H9 (cell line): Measurements from ENCODE around the gene TMPRSS6. TPM values are rescaled to one million over a fixed set of nuclear protein-coding genes. Genes with fewer than 3 reads are reported as not detected.

ENCODE experiments used
- DNase-seq: peaks from one replicate; pipeline ENCODE4 v3.0.0-alpha.2; 2017
- H2AFZ ChIP-seq: one replicate; pipeline ENCODE4 v1.6.1; 2013; ENCODE audit warnings: mild to moderate bottlenecking, low read length, control low read depth, moderate library complexity
- H2AK5ac ChIP-seq: 2 replicates; pipeline ENCODE4 v1.6.1; 2013; ENCODE audit warnings: low read length, control low read depth, mixed read lengths; ENCODE audit not compliant: insufficient read length
- H2BK120ac ChIP-seq: one replicate; pipeline ENCODE4 v1.6.1; 2013; ENCODE audit warnings: low read depth, mild to moderate bottlenecking, low read length, control low read depth, inconsistent platforms; ENCODE audit not compliant: poor library complexity, severe bottlenecking
- H2BK12ac ChIP-seq: 2 replicates; pipeline ENCODE4 v1.6.1; 2013; ENCODE audit warnings: low read length, control low read depth, mixed read lengths, low read depth; ENCODE audit not compliant: insufficient read length
- H2BK15ac ChIP-seq: 2 replicates; pipeline ENCODE4 v1.6.1; 2013; ENCODE audit warnings: low read depth, low read length, control low read depth
- H2BK20ac ChIP-seq: one replicate; pipeline ENCODE4 v1.6.1; 2013; ENCODE audit warnings: low read depth, mild to moderate bottlenecking, low read length, control low read depth, inconsistent platforms; ENCODE audit not compliant: poor library complexity, severe bottlenecking
- H2BK5ac ChIP-seq: 2 replicates; pipeline ENCODE4 v1.6.1; 2013; ENCODE audit warnings: low read length, control low read depth, mixed read lengths; ENCODE audit not compliant: insufficient read length
- H3K14ac ChIP-seq: 2 replicates; pipeline ENCODE4 v1.6.1; 2013; ENCODE audit warnings: low read length, control low read depth; ENCODE audit not compliant: insufficient read depth
- H3K18ac ChIP-seq: 2 replicates; pipeline ENCODE4 v1.6.1; 2013; ENCODE audit warnings: low read depth, mild to moderate bottlenecking, mixed read lengths, low read length, control low read depth; ENCODE audit not compliant: insufficient read length
- H3K23ac ChIP-seq: 2 replicates; pipeline ENCODE4 v1.6.1; 2013; ENCODE audit warnings: low read length, control low read depth, mixed read lengths, low read depth; ENCODE audit not compliant: insufficient read length
- H3K23me2 ChIP-seq: 2 replicates; pipeline ENCODE4 v1.6.1; 2013; ENCODE audit warnings: low read depth, mild to moderate bottlenecking, mixed read lengths, low read length, control low read depth; ENCODE audit not compliant: insufficient read length, poor library complexity, severe bottlenecking
- H3K27ac ChIP-seq: 2 replicates; pipeline ENCODE4 v1.5.1; 2013; ENCODE audit warnings: low read length, control low read depth, mixed read lengths, low read depth; ENCODE audit not compliant: insufficient read length
- H3K27me3 ChIP-seq: 2 replicates; pipeline ENCODE4 v1.6.1; 2013; ENCODE audit warnings: low read length, control low read depth, inconsistent platforms; ENCODE audit not compliant: insufficient read depth
- H3K4ac ChIP-seq: 2 replicates; pipeline ENCODE4 v1.6.1; 2013; ENCODE audit warnings: low read depth, mild to moderate bottlenecking, control low read depth, inconsistent platforms, low read length, moderate library complexity
- H3K4me1 ChIP-seq: 2 replicates; pipeline ENCODE4 v1.6.1; 2013; ENCODE audit warnings: low read length, control low read depth, inconsistent platforms; ENCODE audit not compliant: insufficient read depth
- H3K4me2 ChIP-seq: 2 replicates; pipeline ENCODE4 v1.6.1; 2013; ENCODE audit warnings: low read length, control low read depth, mixed read lengths; ENCODE audit not compliant: insufficient read length, insufficient read depth
- H3K56ac ChIP-seq: 2 replicates; pipeline ENCODE4 v1.6.1; 2013; ENCODE audit warnings: low read depth, mild to moderate bottlenecking, mixed read lengths, low read length, control low read depth; ENCODE audit not compliant: insufficient read length
- H3K79me1 ChIP-seq: 2 replicates; pipeline ENCODE4 v1.6.1; 2013; ENCODE audit warnings: low read depth, mild to moderate bottlenecking, moderate library complexity, low read length, control low read depth, inconsistent platforms; ENCODE audit not compliant: insufficient read depth, poor library complexity, severe bottlenecking
- H3K79me2 ChIP-seq: 2 replicates; pipeline ENCODE4 v1.6.1; 2013; ENCODE audit warnings: low read length, control low read depth, inconsistent platforms; ENCODE audit not compliant: insufficient read depth
- H3K9ac ChIP-seq: 2 replicates; pipeline ENCODE4 v1.6.1; 2013; ENCODE audit warnings: low read length, control low read depth, mixed read lengths; ENCODE audit not compliant: insufficient read length; ENCODE audit errors: extremely low read depth
- H3K9me3 ChIP-seq: one replicate; pipeline ENCODE4 v1.6.1; 2013; ENCODE audit warnings: low read depth, low read length, inconsistent platforms; ENCODE audit not compliant: control insufficient read depth
- H3T11ph ChIP-seq: one replicate; pipeline ENCODE4 v1.6.1; 2013; ENCODE audit warnings: mild to moderate bottlenecking, low read length, control low read depth, inconsistent platforms
- H4K20me1 ChIP-seq: one replicate; pipeline ENCODE4 v1.6.1; 2013; ENCODE audit not compliant: control insufficient read depth, insufficient read length, insufficient read depth
- H4K5ac ChIP-seq: 2 replicates; pipeline ENCODE4 v1.6.1; 2013; ENCODE audit warnings: low read depth, mild to moderate bottlenecking, mixed read lengths, low read length, control low read depth; ENCODE audit not compliant: insufficient read length
- H4K8ac ChIP-seq: replicated peaks from 2 replicates; pipeline ENCODE4 v1.6.1; 2013; ENCODE audit warnings: low read length, control low read depth, mixed read lengths, low read depth; ENCODE audit not compliant: insufficient read length
- H4K91ac ChIP-seq: 2 replicates; pipeline ENCODE4 v1.6.1; 2013; ENCODE audit warnings: low read depth, mild to moderate bottlenecking, moderate library complexity, mixed read lengths, low read length, control low read depth; ENCODE audit not compliant: insufficient read length
- H3K27ac Mint-ChIP-seq, 3 experiments: 2 replicates in 2 of 3; 3 replicates in 1 of 3; pipeline ENCODE4 v1.8.0; 2020 to 2021; ENCODE audit warnings: mixed read lengths in 3 of 3, mild to moderate bottlenecking in 1 of 3, moderate library complexity in 1 of 3
- H3K27me3 Mint-ChIP-seq: 2 replicates; pipeline ENCODE4 v1.8.0; 2021; ENCODE audit warnings: low read depth, mild to moderate bottlenecking, moderate library complexity, mixed read lengths
- H3K36me3 Mint-ChIP-seq, 3 experiments: 2 replicates in 2 of 3; 3 replicates in 1 of 3; pipeline ENCODE4 v1.8.0; 2020 to 2021; ENCODE audit warnings: low read depth in 3 of 3, mixed read lengths in 3 of 3; ENCODE audit not compliant: insufficient read depth in 1 of 3
- H3K4me1 Mint-ChIP-seq, 2 experiments: 2 replicates each; pipeline ENCODE4 v1.8.0; 2020; ENCODE audit warnings: mixed read lengths in 2 of 2
- H3K4me3 Mint-ChIP-seq, 2 experiments: 2 replicates in 1 of 2; 3 replicates in 1 of 2; pipeline ENCODE4 v1.8.0; 2020 to 2021; ENCODE audit warnings: mild to moderate bottlenecking in 2 of 2, mixed read lengths in 2 of 2, moderate library complexity in 1 of 2
- H3K9me3 Mint-ChIP-seq, 2 experiments: 2 replicates in 1 of 2; 3 replicates in 1 of 2; pipeline ENCODE4 v1.8.0; 2020; ENCODE audit warnings: mild to moderate bottlenecking in 2 of 2, mixed read lengths in 2 of 2, moderate library complexity in 1 of 2
- WGBS: extraction: QIAGEN DNeasy Blood & Tissue Kit; methylation state at CpG from one replicate; pipeline ENCODE4 v1.1.7; 2013; ENCODE audit warnings: missing lambda C conversion rate, low lambda C conversion rate, mixed read lengths; ENCODE audit not compliant: insufficient read length; ENCODE audit errors: extremely low coverage; 5-methylcytosine and 5-hydroxymethylcytosine counted together
- total RNA-seq: library from RNA; stranded (reverse); gene quantifications from 2 replicates; pipeline ENCODE4 v1.2.1, GENCODE V29; 2021
- TF ChIP-seq, protein P1 (sequence below): fragments of 200-600 bp; sonication (generic); conservative IDR thresholded peaks from 3 replicates; pipeline ENCODE4 v1.8.0; 2021; ENCODE audit warnings: antibody characterized with exemption, mild to moderate bottlenecking

The TMPRSS6 gene
- total RNA-seq, 1 experiment from 2014 or later, result not detected

DNA sequence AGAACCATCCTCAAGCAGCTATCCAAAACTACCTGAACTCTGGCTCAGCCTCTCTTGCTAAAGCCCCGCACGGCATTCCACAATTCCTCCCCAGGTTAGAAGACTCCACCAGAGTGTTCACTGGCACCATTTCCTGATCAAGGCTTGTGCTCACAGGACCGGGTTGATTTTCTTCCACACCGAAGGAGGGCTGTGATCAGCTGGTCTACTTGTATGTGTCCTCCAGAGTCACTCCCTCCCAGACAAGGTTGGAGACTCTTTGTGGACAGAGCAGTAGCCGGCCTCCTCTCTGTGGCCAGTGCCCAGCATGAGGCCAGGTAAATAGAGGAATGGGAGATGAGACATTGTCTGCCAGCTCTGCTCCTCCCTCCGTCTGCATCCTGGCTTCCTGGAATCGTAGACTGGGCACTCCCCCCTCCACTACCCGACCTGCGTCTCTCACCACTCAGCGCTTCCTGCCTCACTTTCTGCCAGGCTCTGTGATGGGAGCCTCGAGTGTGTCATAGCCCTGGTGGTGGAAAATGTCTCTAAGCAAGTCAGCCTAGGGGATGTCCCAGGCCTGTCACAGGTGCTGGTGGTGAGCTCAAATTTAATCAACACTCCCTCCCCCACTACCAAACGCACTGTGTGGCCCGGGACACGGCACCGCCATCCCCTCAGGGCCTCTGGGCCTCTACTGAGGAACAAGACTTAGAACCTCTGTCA is 12.5 kb upstream of the TMPRSS6 start:
- no peaks in the 10 kb centered on the region for H3K79me1 ChIP-seq
- H4K8ac ChIP-seq, result no peak overlapping the region
- no peak overlapping the region for H3K4me2 ChIP-seq
- H3K56ac ChIP-seq, result no peak overlapping the region
- Mint-ChIP-seq H3K9me3 (no peaks in the 10 kb centered on the region), H3K27ac (no peak overlapping the region; a peak in 1 of 7 replicates), H3K4me3 (no peak overlapping the region), H3K4me1 (peaks cover 23 to 40% of the 10 kb centered on the region in 2 experiments), H3K27me3 (peaks cover 17% of the 10 kb centered on the region), H3K36me3 (no peaks in the 10 kb centered on the region)
- no peak overlapping the region for H3K23ac ChIP-seq
- H3K4me1 ChIP-seq, result peaks cover 5% of the 10 kb centered on the region; the same call in 1 of the 2 replicates
- no peak overlapping the region for H3T11ph ChIP-seq
- WGBS, result no CpG with 5 or more reads among the region's 15 CpGs
- DNase-seq, result peak; percentile 56
- no peak overlapping the region for H2BK20ac ChIP-seq
- no peak overlapping the region for H2BK12ac ChIP-seq
- H3K9ac ChIP-seq, result no peak overlapping the region
- no peak overlapping the region for H4K5ac ChIP-seq
- no peaks in the 10 kb centered on the region for H3K9me3 ChIP-seq
- no peaks in the 10 kb centered on the region for H3K27me3 ChIP-seq
- TF ChIP-seq, protein P1, sequence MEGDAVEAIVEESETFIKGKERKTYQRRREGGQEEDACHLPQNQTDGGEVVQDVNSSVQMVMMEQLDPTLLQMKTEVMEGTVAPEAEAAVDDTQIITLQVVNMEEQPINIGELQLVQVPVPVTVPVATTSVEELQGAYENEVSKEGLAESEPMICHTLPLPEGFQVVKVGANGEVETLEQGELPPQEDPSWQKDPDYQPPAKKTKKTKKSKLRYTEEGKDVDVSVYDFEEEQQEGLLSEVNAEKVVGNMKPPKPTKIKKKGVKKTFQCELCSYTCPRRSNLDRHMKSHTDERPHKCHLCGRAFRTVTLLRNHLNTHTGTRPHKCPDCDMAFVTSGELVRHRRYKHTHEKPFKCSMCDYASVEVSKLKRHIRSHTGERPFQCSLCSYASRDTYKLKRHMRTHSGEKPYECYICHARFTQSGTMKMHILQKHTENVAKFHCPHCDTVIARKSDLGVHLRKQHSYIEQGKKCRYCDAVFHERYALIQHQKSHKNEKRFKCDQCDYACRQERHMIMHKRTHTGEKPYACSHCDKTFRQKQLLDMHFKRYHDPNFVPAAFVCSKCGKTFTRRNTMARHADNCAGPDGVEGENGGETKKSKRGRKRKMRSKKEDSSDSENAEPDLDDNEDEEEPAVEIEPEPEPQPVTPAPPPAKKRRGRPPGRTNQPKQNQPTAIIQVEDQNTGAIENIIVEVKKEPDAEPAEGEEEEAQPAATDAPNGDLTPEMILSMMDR, result no peak; the same call in 2 of the 3 replicates
- H3K18ac ChIP-seq, result no peak overlapping the region
- no peaks in the 10 kb centered on the region for H3K23me2 ChIP-seq
- no peak overlapping the region for H4K91ac ChIP-seq
- no peaks in the 10 kb centered on the region for H3K79me2 ChIP-seq
- H2BK5ac ChIP-seq, result no peak overlapping the region
- H2AFZ ChIP-seq, result no peak overlapping the region
- no peak overlapping the region for H2AK5ac ChIP-seq
- H4K20me1 ChIP-seq, result no peaks in the 10 kb centered on the region
- H3K14ac ChIP-seq, result no peak overlapping the region
- H3K4ac ChIP-seq, result no peak overlapping the region
- H2BK120ac ChIP-seq, result no peak overlapping the region
- H3K27ac ChIP-seq, result no peak overlapping the region
- H2BK15ac ChIP-seq, result no peak overlapping the region
